ENCODE results near the gene ZMIZ1. TPM values are rescaled to one million over a fixed set of nuclear protein-coding genes. Genes with fewer than 3 reads are reported as not detected.

ZMIZ1 gene
- total RNA-seq, 1 experiment from 2014 or later, result 28.4 TPM

GRCh38 chr10:79145517-79146470 is 77.0 kb downstream of the ZMIZ1 start:
- ATAC-seq (no peak), DNase-seq (ENCODE audit: low read depth, low spot score) (no peak)
- H2AFZ ChIP-seq (ENCODE audit: low read depth, low read length, poor library complexity, severe bottlenecking), result no peak overlapping the region
- ChIA-PET CTCF (no interaction called here), RAD21 (ENCODE audit: low non-redundant PET in 1 of 2, low total read pairs in 2 of 2, uncharacterized antibody in 2 of 2, unreplicated experiment in 2 of 2) (no interaction called here), POLR2A (no interaction called here)
- TF ChIP-seq ATF3 (IDR thresholded peaks at IDR 0.05) (no peak), SP1 (IDR thresholded peaks at IDR 0.05; ENCODE audit: low read depth) (no peak), SRF (IDR thresholded peaks at IDR 0.05; ENCODE audit: low read depth) (no peak), YY1 (IDR thresholded peaks at IDR 0.05; ENCODE audit: extremely low read depth, insufficient replicate concordance, low read depth, low read length) (no peak), ZFX (IDR thresholded peaks at IDR 0.05) (no peak), JUND (IDR thresholded peaks at IDR 0.05) (no peak), REST (IDR thresholded peaks at IDR 0.05; ENCODE audit: low read depth) (no peak), CEBPB (IDR thresholded peaks at IDR 0.05; ENCODE audit: low read depth) (no peak), SIN3A (IDR thresholded peaks at IDR 0.05; ENCODE audit: low read depth) (no peak), EZH2 (IDR thresholded peaks at IDR 0.05) (no peak), CBX3 (IDR thresholded peaks at IDR 0.05; ENCODE audit: low read depth) (no peak), EGR1 (IDR thresholded peaks at IDR 0.05; ENCODE audit: low read depth) (no peak), RAD21 (IDR thresholded peaks at IDR 0.05; ENCODE audit: low read depth) (no peak), POLR2A (IDR thresholded peaks at IDR 0.05; ENCODE audit: borderline replicate concordance, extremely low read depth, insufficient read depth, insufficient read length) (no peak), MAX (IDR thresholded peaks at IDR 0.05) (no peak), FOSL1 (IDR thresholded peaks at IDR 0.05; ENCODE audit: low read depth) (no peak), ELF1 (IDR thresholded peaks at IDR 0.05; ENCODE audit: borderline replicate concordance, low read depth) (no peak)
- TF ChIP-seq, protein P1, sequence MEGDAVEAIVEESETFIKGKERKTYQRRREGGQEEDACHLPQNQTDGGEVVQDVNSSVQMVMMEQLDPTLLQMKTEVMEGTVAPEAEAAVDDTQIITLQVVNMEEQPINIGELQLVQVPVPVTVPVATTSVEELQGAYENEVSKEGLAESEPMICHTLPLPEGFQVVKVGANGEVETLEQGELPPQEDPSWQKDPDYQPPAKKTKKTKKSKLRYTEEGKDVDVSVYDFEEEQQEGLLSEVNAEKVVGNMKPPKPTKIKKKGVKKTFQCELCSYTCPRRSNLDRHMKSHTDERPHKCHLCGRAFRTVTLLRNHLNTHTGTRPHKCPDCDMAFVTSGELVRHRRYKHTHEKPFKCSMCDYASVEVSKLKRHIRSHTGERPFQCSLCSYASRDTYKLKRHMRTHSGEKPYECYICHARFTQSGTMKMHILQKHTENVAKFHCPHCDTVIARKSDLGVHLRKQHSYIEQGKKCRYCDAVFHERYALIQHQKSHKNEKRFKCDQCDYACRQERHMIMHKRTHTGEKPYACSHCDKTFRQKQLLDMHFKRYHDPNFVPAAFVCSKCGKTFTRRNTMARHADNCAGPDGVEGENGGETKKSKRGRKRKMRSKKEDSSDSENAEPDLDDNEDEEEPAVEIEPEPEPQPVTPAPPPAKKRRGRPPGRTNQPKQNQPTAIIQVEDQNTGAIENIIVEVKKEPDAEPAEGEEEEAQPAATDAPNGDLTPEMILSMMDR (IDR thresholded peaks at IDR 0.05 in 2 of 3, conservative IDR thresholded peaks at IDR 0.05 in 1 of 3; ENCODE audit: borderline replicate concordance in 1 of 3, insufficient read depth in 1 of 3, low read depth in 2 of 3, low read length in 2 of 3), result no peak
- TF ChIP-seq, protein P2, sequence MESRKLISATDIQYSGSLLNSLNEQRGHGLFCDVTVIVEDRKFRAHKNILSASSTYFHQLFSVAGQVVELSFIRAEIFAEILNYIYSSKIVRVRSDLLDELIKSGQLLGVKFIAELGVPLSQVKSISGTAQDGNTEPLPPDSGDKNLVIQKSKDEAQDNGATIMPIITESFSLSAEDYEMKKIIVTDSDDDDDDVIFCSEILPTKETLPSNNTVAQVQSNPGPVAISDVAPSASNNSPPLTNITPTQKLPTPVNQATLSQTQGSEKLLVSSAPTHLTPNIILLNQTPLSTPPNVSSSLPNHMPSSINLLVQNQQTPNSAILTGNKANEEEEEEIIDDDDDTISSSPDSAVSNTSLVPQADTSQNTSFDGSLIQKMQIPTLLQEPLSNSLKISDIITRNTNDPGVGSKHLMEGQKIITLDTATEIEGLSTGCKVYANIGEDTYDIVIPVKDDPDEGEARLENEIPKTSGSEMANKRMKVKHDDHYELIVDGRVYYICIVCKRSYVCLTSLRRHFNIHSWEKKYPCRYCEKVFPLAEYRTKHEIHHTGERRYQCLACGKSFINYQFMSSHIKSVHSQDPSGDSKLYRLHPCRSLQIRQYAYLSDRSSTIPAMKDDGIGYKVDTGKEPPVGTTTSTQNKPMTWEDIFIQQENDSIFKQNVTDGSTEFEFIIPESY (IDR thresholded peaks at IDR 0.05; ENCODE audit: extremely low read depth, insufficient replicate concordance, low read length), result no peak
- peaks cover 34 to 70% of the 10 kb centered on the region in 2 experiments for H3K4me1 ChIP-seq (ENCODE audit: control insufficient read depth in 1 of 2, insufficient read depth in 2 of 2, low read length in 2 of 2)
- peak overlapping the region; percentile 23; the same call in 1 of the 2 replicates for H3K9ac ChIP-seq (ENCODE audit: low read length)
- no peaks in the 10 kb centered on the region for H3K9me2 ChIP-seq (ENCODE audit: insufficient read depth)
- no peaks in the 10 kb centered on the region for H4K20me1 ChIP-seq (ENCODE audit: insufficient read depth)
- H3K9me3 ChIP-seq (ENCODE audit: control insufficient read depth in 1 of 2, insufficient read depth in 1 of 2, low read depth in 1 of 2, low read length in 2 of 2), result no peaks in the 10 kb centered on the region
- intact Hi-C loops (cut with micrococcal nuclease), result no loop called here
- no peaks in the 10 kb centered on the region for H3K79me2 ChIP-seq (ENCODE audit: insufficient read depth, low read length)
- H3K36me3 ChIP-seq (ENCODE audit: control insufficient read depth in 1 of 2, insufficient read depth in 2 of 2, low read length in 2 of 2), result no peaks in the 10 kb centered on the region
- H3K4me3 ChIP-seq (replicated peaks in 1 of 2; ENCODE audit: low read depth in 1 of 2, low read length in 2 of 2), result no peak overlapping the region
- peak overlapping the region; percentile 51 for H3K4me2 ChIP-seq (ENCODE audit: low read length)
- no peak overlapping the region for H3K27ac ChIP-seq (ENCODE audit: low read depth, low read length)
- H3K27me3 ChIP-seq (ENCODE audit: insufficient read depth, low read length), result no peaks in the 10 kb centered on the region
- no TSS peak for BruUV-seq (replicated peaks)
